Peyer's patch (tissue), 4 donors: ENCODE results near the gene VMAC.

Source experiments
- POLR2A ChIP-seq, 2 donors: fragments of 450-650 bp; IDR thresholded peaks; one replicate each; pipeline ENCODE4 v1.5.1; 2017; ENCODE audit warnings: antibody characterized with exemption in 2 of 2, mild to moderate bottlenecking in 2 of 2, moderate library complexity in 2 of 2
- TF ChIP-seq, protein P1 (sequence below), 6 experiments: fragments of 450-650 bp in 4 of 6; fragments of 200-600 bp in 2 of 6; sonication (generic) in 1 of 6; IDR thresholded peaks; one replicate each; pipeline ENCODE4 v1.5.1; 2017 to 2019; ENCODE audit warnings: antibody characterized with exemption in 6 of 6, mild to moderate bottlenecking in 3 of 6, moderate library complexity in 1 of 6

DNA sequence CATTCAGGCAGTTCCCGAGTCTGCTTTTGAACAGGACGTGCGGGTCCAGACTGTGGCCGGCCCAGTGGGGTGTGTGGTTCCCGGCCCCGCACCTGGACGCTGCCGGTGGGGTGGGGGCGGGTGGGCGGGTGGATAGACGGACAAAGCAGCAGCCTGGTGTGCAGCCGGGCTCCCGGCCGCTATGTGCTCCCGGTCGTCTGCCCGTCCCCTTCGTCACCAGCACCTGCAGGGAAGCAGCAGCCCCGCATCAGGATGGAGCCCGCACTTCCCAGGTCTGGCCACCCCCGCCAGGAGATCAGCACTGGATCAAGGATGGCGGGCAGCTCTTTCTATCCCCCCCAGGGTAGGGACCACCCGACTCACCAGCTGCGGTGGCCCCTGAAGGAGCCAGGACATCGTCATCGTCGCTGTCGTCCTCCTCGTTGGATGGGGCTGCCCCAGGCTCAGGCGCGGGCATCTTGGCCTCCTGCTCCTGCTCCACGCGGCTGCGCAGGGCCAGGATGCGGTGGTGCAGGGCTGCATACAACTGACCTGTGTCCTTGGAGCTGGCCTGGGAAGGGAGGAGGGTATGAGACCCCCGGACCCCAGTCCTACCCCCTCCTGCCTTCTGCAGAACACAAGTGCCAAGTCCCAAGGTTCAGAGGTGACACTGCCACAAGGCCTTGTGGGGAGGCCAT lies 12.9 kb downstream of the VMAC start:
- TF ChIP-seq, protein P1, sequence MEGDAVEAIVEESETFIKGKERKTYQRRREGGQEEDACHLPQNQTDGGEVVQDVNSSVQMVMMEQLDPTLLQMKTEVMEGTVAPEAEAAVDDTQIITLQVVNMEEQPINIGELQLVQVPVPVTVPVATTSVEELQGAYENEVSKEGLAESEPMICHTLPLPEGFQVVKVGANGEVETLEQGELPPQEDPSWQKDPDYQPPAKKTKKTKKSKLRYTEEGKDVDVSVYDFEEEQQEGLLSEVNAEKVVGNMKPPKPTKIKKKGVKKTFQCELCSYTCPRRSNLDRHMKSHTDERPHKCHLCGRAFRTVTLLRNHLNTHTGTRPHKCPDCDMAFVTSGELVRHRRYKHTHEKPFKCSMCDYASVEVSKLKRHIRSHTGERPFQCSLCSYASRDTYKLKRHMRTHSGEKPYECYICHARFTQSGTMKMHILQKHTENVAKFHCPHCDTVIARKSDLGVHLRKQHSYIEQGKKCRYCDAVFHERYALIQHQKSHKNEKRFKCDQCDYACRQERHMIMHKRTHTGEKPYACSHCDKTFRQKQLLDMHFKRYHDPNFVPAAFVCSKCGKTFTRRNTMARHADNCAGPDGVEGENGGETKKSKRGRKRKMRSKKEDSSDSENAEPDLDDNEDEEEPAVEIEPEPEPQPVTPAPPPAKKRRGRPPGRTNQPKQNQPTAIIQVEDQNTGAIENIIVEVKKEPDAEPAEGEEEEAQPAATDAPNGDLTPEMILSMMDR (IDR thresholded peaks at IDR 0.05) = no peak
- TF ChIP-seq POLR2A (IDR thresholded peaks at IDR 0.05) = no peak
